A549 (cell line): ENCODE measurements around the gene ARHGAP23. TPM values are rescaled to one million over a fixed set of nuclear protein-coding genes. Genes with fewer than 3 reads are reported as not detected.
A peak's percentile ranks its signal among the peaks of the same experiment; 100 is the strongest.

Experiments used
- ATAC-seq, 2 experiments: fragments of 200-7000 bp in 1 of 2; fragments of >200 bp in 1 of 2; cut with Nextera tagmentation in 1 of 2; cut with Tn5 transposase in 1 of 2; 3 replicates each; pipeline versions ENCODE4 v1.8.0 to v1.9.1; 2018 to 2020; ENCODE audit warnings: mild to moderate bottlenecking in 1 of 2, moderate library complexity in 1 of 2
- CTCF ChIA-PET: fragments of 300-600 bp; sonication (Branson Sonifier 250); formaldehyde crosslinking; extraction: SDS; loops from one replicate; lab custom pipeline; 2021; ENCODE audit warnings: antibody characterized with exemption, inconsistent platforms; lab: Yijun Ruan, JAX
- POLR2A ChIA-PET: fragments of 350-600 bp; formaldehyde crosslinking; extraction: SDS; loops from one replicate; lab custom pipeline; 2021; ENCODE audit warnings: antibody characterized with exemption, inconsistent platforms; lab: Yijun Ruan, JAX
- DNase-seq, 2 experiments: peaks; one replicate each; pipeline versions ENCODE4 v3.0.0 to v3.0.0-alpha.2; 2011 to 2016; ENCODE audit warnings: low read depth in 1 of 2, low spot score in 1 of 2
- FAIRE-seq: peaks from 2 replicates; lab custom pipeline; 2011; peaks lifted over from hg19 to GRCh38; lab: Jason Lieb, UNC
- H3K27ac ChIP-seq, 2 experiments: fragments of >200 bp; sonication (Bioruptor Twin); formaldehyde crosslinking; 3 replicates each; pipeline ENCODE4 v1.5.1; 2016 to 2017
- H3K4me1 ChIP-seq: fragments of >200 bp; sonication (Bioruptor Twin); formaldehyde crosslinking; 3 replicates; pipeline ENCODE4 v1.6.1; 2016
- H3K4me2 ChIP-seq: fragments of >200 bp; sonication (Bioruptor Twin); formaldehyde crosslinking; 3 replicates; pipeline ENCODE4 v1.6.1; 2016
- H3K4me3 ChIP-seq: fragments of >200 bp; sonication (Bioruptor Twin); formaldehyde crosslinking; 3 replicates; pipeline ENCODE4 v1.5.1; 2016
- H3K9me3 ChIP-seq: fragments of >200 bp; sonication (Bioruptor Twin); formaldehyde crosslinking; 3 replicates; pipeline ENCODE4 v1.6.1; 2016
- BHLHE40 ChIP-seq: IDR thresholded peaks from 2 replicates; pipeline ENCODE4 v1.6.1; 2012; ENCODE audit warnings: low read depth, low read length, inconsistent platforms
- CBX2 ChIP-seq: fragments of 200-600 bp; sonication (generic); IDR thresholded peaks from 2 replicates; pipeline ENCODE4 v1.6.1; 2016; ENCODE audit warnings: low read depth, mild to moderate bottlenecking, borderline replicate concordance
- CBX8 ChIP-seq: fragments of 200-600 bp; sonication (generic); IDR thresholded peaks from 2 replicates; pipeline ENCODE4 v1.6.1; 2016
- EP300 ChIP-seq, 2 experiments: fragments of >200 bp; sonication (Bioruptor Twin); formaldehyde crosslinking; IDR thresholded peaks; 2 replicates in 1 of 2; 3 replicates in 1 of 2; pipeline ENCODE4 v1.6.1; 2016 to 2017
- FOSL2 ChIP-seq, 2 experiments: fragments of 450-650 bp in 1 of 2; fragments of >200 bp in 1 of 2; sonication (Bioruptor Twin) in 1 of 2; formaldehyde crosslinking; IDR thresholded peaks; 2 replicates each; pipeline versions ENCODE4 v1.5.0 to v1.6.1; 2016 to 2020; ENCODE audit warnings: mild to moderate bottlenecking in 1 of 2, moderate library complexity in 1 of 2
- HOXA7 ChIP-seq: fragments of 250-450 bp; sonication (Bioruptor Pico); IDR thresholded peaks from 2 replicates; pipeline ENCODE4 v1.5.0; 2020; ENCODE audit warnings: mild to moderate bottlenecking, moderate library complexity
- HOXB5 ChIP-seq: fragments of 250-450 bp; sonication (Bioruptor Pico); IDR thresholded peaks from 2 replicates; pipeline ENCODE4 v1.5.0; 2020; ENCODE audit warnings: mild to moderate bottlenecking, moderate library complexity
- JUN ChIP-seq, 2 experiments: fragments of >200 bp; sonication (Bioruptor Twin); formaldehyde crosslinking; IDR thresholded peaks; 2 replicates in 1 of 2; 3 replicates in 1 of 2; pipeline ENCODE4 v1.6.1; 2016 to 2017
- JUNB ChIP-seq: fragments of >200 bp; sonication (Bioruptor Twin); formaldehyde crosslinking; IDR thresholded peaks from 2 replicates; pipeline ENCODE4 v1.6.1; 2016
- KDM1A ChIP-seq: fragments of 200-600 bp; sonication (generic); IDR thresholded peaks from 2 replicates; pipeline ENCODE4 v1.6.1; 2016; ENCODE audit warnings: low read depth, mild to moderate bottlenecking
- KDM5A ChIP-seq: fragments of 200-600 bp; sonication (generic); IDR thresholded peaks from 2 replicates; pipeline ENCODE4 v1.6.1; 2016; ENCODE audit warnings: antibody characterized with exemption, mild to moderate bottlenecking
- NPAS2 ChIP-seq: fragments of 250-450 bp; sonication (Bioruptor Pico); IDR thresholded peaks from 2 replicates; pipeline ENCODE4 v1.8.0; 2022; ENCODE audit warnings: mild to moderate bottlenecking, moderate library complexity, borderline replicate concordance
- RAD21 ChIP-seq, 2 experiments: fragments of >200 bp in 1 of 2; sonication (Bioruptor Twin) in 1 of 2; formaldehyde crosslinking in 1 of 2; IDR thresholded peaks in 1 of 2; conservative IDR thresholded peaks in 1 of 2; 2 replicates in 1 of 2; 3 replicates in 1 of 2; pipeline ENCODE4 v1.6.1; 2012 to 2018; ENCODE audit warnings: inconsistent platforms in 1 of 2
- REST ChIP-seq: fragments of 200-600 bp; sonication (generic); IDR thresholded peaks from 2 replicates; pipeline ENCODE4 v1.6.1; 2016; ENCODE audit warnings: antibody characterized with exemption, mild to moderate bottlenecking, moderate library complexity
- RFX5 ChIP-seq: fragments of 450-650 bp; IDR thresholded peaks from 2 replicates; pipeline ENCODE4 v1.7.1; 2014; ENCODE audit warnings: antibody characterized with exemption, mild to moderate bottlenecking, moderate library complexity
- SMC3 ChIP-seq: fragments of >200 bp; sonication (Bioruptor Twin); formaldehyde crosslinking; IDR thresholded peaks from 3 replicates; pipeline ENCODE4 v1.6.1; 2018; ENCODE audit warnings: inconsistent platforms
- ZFP36 ChIP-seq: fragments of 450-650 bp; IDR thresholded peaks from 2 replicates; pipeline ENCODE4 v1.6.1; 2014; ENCODE audit warnings: borderline replicate concordance; ENCODE audit not compliant: partially characterized antibody
- ZNF302 ChIP-seq: fragments of 250-450 bp; sonication (Bioruptor Pico); IDR thresholded peaks from 2 replicates; pipeline ENCODE4 v1.9.0; 2021; ENCODE audit warnings: inconsistent platforms, mild to moderate bottlenecking, moderate library complexity
- WGBS: methylation state at CpG from one replicate; pipeline ENCODE4 v1.1.6; 2017; ENCODE audit errors: missing lambda C conversion rate; 5-methylcytosine and 5-hydroxymethylcytosine counted together
- polyA plus RNA-seq, 4 experiments: library from polyadenylated mRNA; depleted of rRNA in 3 of 4; stranded (reverse); fragments of >200 nt; fragmentation: RNase III in 1 of 4; extraction: RNeasy Plus Mini Kit Qiagen cat#74134 plus additional on column Dnase treatment in 1 of 4; gene quantifications; 2 replicates in 3 of 4; 3 replicates in 1 of 4; pipeline ENCODE4 v1.2.3, GENCODE V29; 2011 to 2017
- TF ChIP-seq, protein P1 (sequence below): fragments of >200 bp; sonication (Bioruptor Twin); formaldehyde crosslinking; IDR thresholded peaks from 3 replicates; pipeline ENCODE4 v1.5.1; 2016
- TF ChIP-seq, protein P2 (sequence below): fragments of 250-450 bp; sonication (Bioruptor Pico); IDR thresholded peaks from 2 replicates; pipeline ENCODE4 v1.5.0; 2020; ENCODE audit warnings: low read depth, mild to moderate bottlenecking, moderate library complexity

The ARHGAP23 gene
- polyA plus RNA-seq, 2 of the 4 experiments (the other 2 are of a cell fraction) = 4.8 to 32.6 TPM

DNA sequence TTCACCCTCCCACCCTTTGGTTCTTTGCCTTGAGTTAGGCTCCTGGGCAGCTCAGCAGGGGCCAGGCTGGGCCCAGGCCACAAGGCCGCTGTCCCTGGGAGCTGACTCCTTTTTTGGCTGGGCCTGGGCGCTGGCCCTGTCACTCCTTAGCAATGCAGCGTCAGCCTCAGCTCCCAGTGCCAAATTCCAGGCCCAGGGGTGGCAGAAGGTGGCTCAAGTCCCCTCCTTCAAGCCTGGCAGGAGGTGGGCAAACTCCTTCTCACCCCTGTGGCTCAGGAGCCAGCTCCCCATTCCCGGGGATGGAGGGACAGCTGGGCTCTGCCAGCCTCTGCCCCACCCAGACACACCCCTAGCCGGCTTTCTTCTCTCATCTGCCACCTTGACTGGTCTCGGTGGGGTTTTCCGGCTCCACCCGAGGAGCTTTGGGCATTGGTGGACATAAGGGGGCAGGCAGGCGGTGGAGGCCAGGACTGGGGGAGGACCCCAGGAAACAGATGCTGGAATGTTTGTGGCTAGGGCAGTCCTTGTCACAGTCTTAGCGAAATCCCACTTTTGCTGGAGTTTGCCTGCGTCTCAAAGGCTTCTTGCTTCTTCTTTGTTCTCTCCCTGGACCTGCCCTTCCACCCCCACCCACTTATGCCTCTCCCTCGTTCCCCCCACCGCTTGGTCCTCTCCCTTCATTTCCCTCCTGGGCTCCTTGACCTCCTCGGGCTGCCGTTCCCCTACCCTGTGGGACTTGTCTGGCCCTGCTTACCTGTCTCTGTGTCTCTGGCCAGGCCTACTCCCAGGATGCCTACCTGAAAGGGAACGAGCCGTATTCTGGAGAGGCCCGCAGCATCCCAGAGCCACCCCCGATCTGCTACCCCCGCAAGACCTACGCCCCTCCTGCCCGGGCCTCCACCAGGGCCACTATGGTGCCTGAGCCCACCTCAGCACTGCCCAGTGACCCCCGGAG lies 37.4 kb downstream of the ARHGAP23 start (continued):
- TF ChIP-seq ZFP36 (no peak), JUN (IDR thresholded peaks at IDR 0.05) (0 out of 5 replicates have a peak, but pooled peaks of 1 of the 2 experiments have one; percentile 4)

DNA sequence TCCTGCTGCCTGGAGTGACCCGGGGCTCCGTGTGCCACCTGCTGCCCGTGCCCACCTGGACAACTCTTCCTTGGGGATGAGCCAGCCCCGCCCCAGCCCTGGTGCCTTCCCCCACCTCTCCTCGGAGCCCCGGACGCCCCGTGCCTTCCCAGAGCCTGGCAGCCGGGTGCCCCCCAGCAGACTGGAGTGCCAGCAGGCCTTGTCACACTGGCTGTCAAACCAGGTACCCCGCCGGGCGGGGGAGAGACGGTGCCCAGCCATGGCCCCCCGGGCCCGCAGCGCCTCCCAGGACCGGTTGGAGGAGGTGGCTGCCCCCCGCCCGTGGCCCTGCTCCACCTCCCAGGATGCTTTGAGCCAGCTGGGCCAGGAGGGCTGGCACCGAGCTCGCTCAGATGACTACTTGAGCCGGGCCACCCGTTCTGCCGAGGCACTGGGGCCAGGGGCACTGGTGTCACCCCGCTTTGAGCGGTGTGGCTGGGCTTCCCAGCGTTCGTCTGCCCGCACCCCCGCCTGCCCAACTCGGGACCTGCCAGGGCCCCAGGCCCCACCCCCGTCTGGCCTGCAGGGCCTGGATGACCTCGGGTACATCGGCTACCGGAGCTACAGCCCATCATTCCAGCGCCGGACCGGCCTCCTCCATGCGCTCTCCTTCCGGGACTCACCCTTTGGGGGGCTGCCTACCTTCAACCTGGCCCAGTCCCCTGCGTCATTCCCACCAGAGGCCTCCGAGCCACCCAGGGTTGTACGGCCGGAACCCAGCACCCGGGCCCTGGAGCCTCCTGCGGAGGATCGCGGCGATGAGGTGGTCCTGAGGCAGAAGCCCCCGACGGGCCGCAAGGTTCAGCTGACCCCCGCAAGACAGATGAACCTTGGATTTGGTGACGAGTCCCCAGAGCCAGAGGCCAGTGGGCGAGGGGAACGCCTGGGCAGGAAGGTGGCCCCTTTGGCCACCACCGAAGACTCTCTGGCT lies 38.4 kb downstream of the ARHGAP23 start:
- POLR2A ChIA-PET = no interaction called here
- CTCF ChIA-PET = interaction anchor here (0.9 to 2.4 kb wide), 7 partner anchors 11 to 196 kb away, joined by 3 to 10 read pairs (median 3); no protein-coding TSS in a partner anchor
- no peaks in the 10 kb centered on the region for H3K9me3 ChIP-seq
- TF ChIP-seq REST (no peak), BHLHE40 (no peak), NPAS2 (CRISPR knock-in tag) (no peak), FOSL2 (IDR thresholded peaks at IDR 0.05) (no peak), FOSL2 (CRISPR knock-in tag; IDR thresholded peaks at IDR 0.05) (no peak), KDM1A (no peak), RFX5 (no peak), KDM5A (no peak), SMC3 (no peak), CBX2 (no peak)
- TF ChIP-seq, protein P1, sequence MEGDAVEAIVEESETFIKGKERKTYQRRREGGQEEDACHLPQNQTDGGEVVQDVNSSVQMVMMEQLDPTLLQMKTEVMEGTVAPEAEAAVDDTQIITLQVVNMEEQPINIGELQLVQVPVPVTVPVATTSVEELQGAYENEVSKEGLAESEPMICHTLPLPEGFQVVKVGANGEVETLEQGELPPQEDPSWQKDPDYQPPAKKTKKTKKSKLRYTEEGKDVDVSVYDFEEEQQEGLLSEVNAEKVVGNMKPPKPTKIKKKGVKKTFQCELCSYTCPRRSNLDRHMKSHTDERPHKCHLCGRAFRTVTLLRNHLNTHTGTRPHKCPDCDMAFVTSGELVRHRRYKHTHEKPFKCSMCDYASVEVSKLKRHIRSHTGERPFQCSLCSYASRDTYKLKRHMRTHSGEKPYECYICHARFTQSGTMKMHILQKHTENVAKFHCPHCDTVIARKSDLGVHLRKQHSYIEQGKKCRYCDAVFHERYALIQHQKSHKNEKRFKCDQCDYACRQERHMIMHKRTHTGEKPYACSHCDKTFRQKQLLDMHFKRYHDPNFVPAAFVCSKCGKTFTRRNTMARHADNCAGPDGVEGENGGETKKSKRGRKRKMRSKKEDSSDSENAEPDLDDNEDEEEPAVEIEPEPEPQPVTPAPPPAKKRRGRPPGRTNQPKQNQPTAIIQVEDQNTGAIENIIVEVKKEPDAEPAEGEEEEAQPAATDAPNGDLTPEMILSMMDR = no peak
- ATAC-seq = no peak
- H3K4me3 ChIP-seq = no peak overlapping the region
- 97% methylated on average over 38 of the region's 57 CpGs for WGBS
- peaks cover 40% of the 10 kb centered on the region for H3K4me1 ChIP-seq
- H3K27ac ChIP-seq = peak overlapping the region in 1 of 2 experiments; percentile 88; a peak in 3 of 6 replicates
- DNase-seq = no peak
- no peak overlapping the region for H3K4me2 ChIP-seq
- no peak for FAIRE-seq

DNA sequence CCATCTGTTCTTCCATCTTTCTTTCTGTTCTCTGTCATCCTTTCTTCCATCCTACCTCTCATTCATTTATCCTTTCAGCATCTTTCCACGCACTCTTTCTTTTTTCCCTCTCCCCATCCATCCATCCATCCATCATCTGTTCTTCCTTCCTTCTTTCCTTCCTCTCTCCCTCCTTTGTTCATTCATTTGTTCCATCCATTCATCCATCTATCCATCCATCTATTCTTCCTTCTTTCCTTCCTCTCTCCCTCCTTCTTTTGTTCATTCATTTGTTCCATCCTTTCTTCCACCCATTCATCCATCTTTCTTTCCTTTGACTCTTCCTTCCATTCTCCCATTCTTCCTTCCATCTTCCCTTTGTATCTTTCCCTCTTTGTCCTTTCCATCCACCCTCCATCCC lies 39.2 kb downstream of the ARHGAP23 start:
- H3K9me3 ChIP-seq = no peaks in the 10 kb centered on the region
- CTCF ChIA-PET = interaction anchor here (0.9 to 1.1 kb wide), 4 partner anchors 12 to 196 kb away, joined by 3 to 5 read pairs (median 3); no protein-coding TSS in a partner anchor
- H3K4me1 ChIP-seq = peaks cover 45% of the 10 kb centered on the region
- no peak overlapping the region for H3K4me2 ChIP-seq
- WGBS = 78% methylated on average over 1 of the region's 1 CpG
- POLR2A ChIA-PET = no interaction called here
- FAIRE-seq (no peak), DNase-seq (no peak), ATAC-seq (no peak)
- no peak overlapping the region for H3K4me3 ChIP-seq
- no peak overlapping the region for H3K27ac ChIP-seq
- TF ChIP-seq JUNB (no peak), EP300 (IDR thresholded peaks at IDR 0.05) (no peak), REST (no peak), CBX2 (no peak), CBX8 (no peak), RAD21 (conservative IDR thresholded peaks at IDR 0.05 in 1 of 2, IDR thresholded peaks at IDR 0.05 in 1 of 2) (no peak), ZNF302 (CRISPR knock-in tag) (no peak), HOXB5 (CRISPR knock-in tag) (no peak), HOXA7 (CRISPR knock-in tag) (no peak)
- TF ChIP-seq, protein P2, sequence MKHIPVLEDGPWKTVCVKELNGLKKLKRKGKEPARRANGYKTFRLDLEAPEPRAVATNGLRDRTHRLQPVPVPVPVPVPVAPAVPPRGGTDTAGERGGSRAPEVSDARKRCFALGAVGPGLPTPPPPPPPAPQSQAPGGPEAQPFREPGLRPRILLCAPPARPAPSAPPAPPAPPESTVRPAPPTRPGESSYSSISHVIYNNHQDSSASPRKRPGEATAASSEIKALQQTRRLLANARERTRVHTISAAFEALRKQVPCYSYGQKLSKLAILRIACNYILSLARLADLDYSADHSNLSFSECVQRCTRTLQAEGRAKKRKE (CRISPR knock-in tag) = no peak
